H9 (cell line): ENCODE measurements around the gene DAB1. TPM values are rescaled to one million over a fixed set of nuclear protein-coding genes. Genes with fewer than 3 reads are reported as not detected.

Source experiments
- DNase-seq: peaks from one replicate; pipeline ENCODE4 v3.0.0-alpha.2; 2017
- H2AFZ ChIP-seq: one replicate; pipeline ENCODE4 v1.6.1; 2013; ENCODE audit warnings: mild to moderate bottlenecking, low read length, control low read depth, moderate library complexity
- H2AK5ac ChIP-seq: 2 replicates; pipeline ENCODE4 v1.6.1; 2013; ENCODE audit warnings: low read length, control low read depth, mixed read lengths; ENCODE audit not compliant: insufficient read length
- H2BK120ac ChIP-seq: one replicate; pipeline ENCODE4 v1.6.1; 2013; ENCODE audit warnings: low read depth, mild to moderate bottlenecking, low read length, control low read depth, inconsistent platforms; ENCODE audit not compliant: poor library complexity, severe bottlenecking
- H2BK12ac ChIP-seq: 2 replicates; pipeline ENCODE4 v1.6.1; 2013; ENCODE audit warnings: low read length, control low read depth, mixed read lengths, low read depth; ENCODE audit not compliant: insufficient read length
- H2BK15ac ChIP-seq: 2 replicates; pipeline ENCODE4 v1.6.1; 2013; ENCODE audit warnings: low read depth, low read length, control low read depth
- H2BK20ac ChIP-seq: one replicate; pipeline ENCODE4 v1.6.1; 2013; ENCODE audit warnings: low read depth, mild to moderate bottlenecking, low read length, control low read depth, inconsistent platforms; ENCODE audit not compliant: poor library complexity, severe bottlenecking
- H2BK5ac ChIP-seq: 2 replicates; pipeline ENCODE4 v1.6.1; 2013; ENCODE audit warnings: low read length, control low read depth, mixed read lengths; ENCODE audit not compliant: insufficient read length
- H3K14ac ChIP-seq: 2 replicates; pipeline ENCODE4 v1.6.1; 2013; ENCODE audit warnings: low read length, control low read depth; ENCODE audit not compliant: insufficient read depth
- H3K18ac ChIP-seq: 2 replicates; pipeline ENCODE4 v1.6.1; 2013; ENCODE audit warnings: low read depth, mild to moderate bottlenecking, mixed read lengths, low read length, control low read depth; ENCODE audit not compliant: insufficient read length
- H3K23ac ChIP-seq: 2 replicates; pipeline ENCODE4 v1.6.1; 2013; ENCODE audit warnings: low read length, control low read depth, mixed read lengths, low read depth; ENCODE audit not compliant: insufficient read length
- H3K23me2 ChIP-seq: 2 replicates; pipeline ENCODE4 v1.6.1; 2013; ENCODE audit warnings: low read depth, mild to moderate bottlenecking, mixed read lengths, low read length, control low read depth; ENCODE audit not compliant: insufficient read length, poor library complexity, severe bottlenecking
- H3K27ac ChIP-seq: 2 replicates; pipeline ENCODE4 v1.5.1; 2013; ENCODE audit warnings: low read length, control low read depth, mixed read lengths, low read depth; ENCODE audit not compliant: insufficient read length
- H3K27me3 ChIP-seq: 2 replicates; pipeline ENCODE4 v1.6.1; 2013; ENCODE audit warnings: low read length, control low read depth, inconsistent platforms; ENCODE audit not compliant: insufficient read depth
- H3K4ac ChIP-seq: 2 replicates; pipeline ENCODE4 v1.6.1; 2013; ENCODE audit warnings: low read depth, mild to moderate bottlenecking, control low read depth, inconsistent platforms, low read length, moderate library complexity
- H3K4me1 ChIP-seq: 2 replicates; pipeline ENCODE4 v1.6.1; 2013; ENCODE audit warnings: low read length, control low read depth, inconsistent platforms; ENCODE audit not compliant: insufficient read depth
- H3K4me2 ChIP-seq: 2 replicates; pipeline ENCODE4 v1.6.1; 2013; ENCODE audit warnings: low read length, control low read depth, mixed read lengths; ENCODE audit not compliant: insufficient read length, insufficient read depth
- H3K56ac ChIP-seq: 2 replicates; pipeline ENCODE4 v1.6.1; 2013; ENCODE audit warnings: low read depth, mild to moderate bottlenecking, mixed read lengths, low read length, control low read depth; ENCODE audit not compliant: insufficient read length
- H3K79me1 ChIP-seq: 2 replicates; pipeline ENCODE4 v1.6.1; 2013; ENCODE audit warnings: low read depth, mild to moderate bottlenecking, moderate library complexity, low read length, control low read depth, inconsistent platforms; ENCODE audit not compliant: insufficient read depth, poor library complexity, severe bottlenecking
- H3K79me2 ChIP-seq: 2 replicates; pipeline ENCODE4 v1.6.1; 2013; ENCODE audit warnings: low read length, control low read depth, inconsistent platforms; ENCODE audit not compliant: insufficient read depth
- H3K9ac ChIP-seq: 2 replicates; pipeline ENCODE4 v1.6.1; 2013; ENCODE audit warnings: low read length, control low read depth, mixed read lengths; ENCODE audit not compliant: insufficient read length; ENCODE audit errors: extremely low read depth
- H3K9me3 ChIP-seq: one replicate; pipeline ENCODE4 v1.6.1; 2013; ENCODE audit warnings: low read depth, low read length, inconsistent platforms; ENCODE audit not compliant: control insufficient read depth
- H3T11ph ChIP-seq: one replicate; pipeline ENCODE4 v1.6.1; 2013; ENCODE audit warnings: mild to moderate bottlenecking, low read length, control low read depth, inconsistent platforms
- H4K20me1 ChIP-seq: one replicate; pipeline ENCODE4 v1.6.1; 2013; ENCODE audit not compliant: control insufficient read depth, insufficient read length, insufficient read depth
- H4K5ac ChIP-seq: 2 replicates; pipeline ENCODE4 v1.6.1; 2013; ENCODE audit warnings: low read depth, mild to moderate bottlenecking, mixed read lengths, low read length, control low read depth; ENCODE audit not compliant: insufficient read length
- H4K8ac ChIP-seq: replicated peaks from 2 replicates; pipeline ENCODE4 v1.6.1; 2013; ENCODE audit warnings: low read length, control low read depth, mixed read lengths, low read depth; ENCODE audit not compliant: insufficient read length
- H4K91ac ChIP-seq: 2 replicates; pipeline ENCODE4 v1.6.1; 2013; ENCODE audit warnings: low read depth, mild to moderate bottlenecking, moderate library complexity, mixed read lengths, low read length, control low read depth; ENCODE audit not compliant: insufficient read length
- H3K27ac Mint-ChIP-seq, 3 experiments: 2 replicates in 2 of 3; 3 replicates in 1 of 3; pipeline ENCODE4 v1.8.0; 2020 to 2021; ENCODE audit warnings: mixed read lengths in 3 of 3, mild to moderate bottlenecking in 1 of 3, moderate library complexity in 1 of 3
- H3K27me3 Mint-ChIP-seq: 2 replicates; pipeline ENCODE4 v1.8.0; 2021; ENCODE audit warnings: low read depth, mild to moderate bottlenecking, moderate library complexity, mixed read lengths
- H3K36me3 Mint-ChIP-seq, 3 experiments: 2 replicates in 2 of 3; 3 replicates in 1 of 3; pipeline ENCODE4 v1.8.0; 2020 to 2021; ENCODE audit warnings: low read depth in 3 of 3, mixed read lengths in 3 of 3; ENCODE audit not compliant: insufficient read depth in 1 of 3
- H3K4me1 Mint-ChIP-seq, 2 experiments: 2 replicates each; pipeline ENCODE4 v1.8.0; 2020; ENCODE audit warnings: mixed read lengths in 2 of 2
- H3K4me3 Mint-ChIP-seq, 2 experiments: 2 replicates in 1 of 2; 3 replicates in 1 of 2; pipeline ENCODE4 v1.8.0; 2020 to 2021; ENCODE audit warnings: mild to moderate bottlenecking in 2 of 2, mixed read lengths in 2 of 2, moderate library complexity in 1 of 2
- H3K9me3 Mint-ChIP-seq, 2 experiments: 2 replicates in 1 of 2; 3 replicates in 1 of 2; pipeline ENCODE4 v1.8.0; 2020; ENCODE audit warnings: mild to moderate bottlenecking in 2 of 2, mixed read lengths in 2 of 2, moderate library complexity in 1 of 2
- WGBS: extraction: QIAGEN DNeasy Blood & Tissue Kit; methylation state at CpG from one replicate; pipeline ENCODE4 v1.1.7; 2013; ENCODE audit warnings: missing lambda C conversion rate, low lambda C conversion rate, mixed read lengths; ENCODE audit not compliant: insufficient read length; ENCODE audit errors: extremely low coverage; 5-methylcytosine and 5-hydroxymethylcytosine counted together
- total RNA-seq: library from RNA; stranded (reverse); gene quantifications from 2 replicates; pipeline ENCODE4 v1.2.1, GENCODE V29; 2021
- TF ChIP-seq, protein P1 (sequence below): fragments of 200-600 bp; sonication (generic); conservative IDR thresholded peaks from 3 replicates; pipeline ENCODE4 v1.8.0; 2021; ENCODE audit warnings: antibody characterized with exemption, mild to moderate bottlenecking

DAB1 gene
- total RNA-seq, 1 experiment from 2014 or later, result 9.3 TPM

DNA sequence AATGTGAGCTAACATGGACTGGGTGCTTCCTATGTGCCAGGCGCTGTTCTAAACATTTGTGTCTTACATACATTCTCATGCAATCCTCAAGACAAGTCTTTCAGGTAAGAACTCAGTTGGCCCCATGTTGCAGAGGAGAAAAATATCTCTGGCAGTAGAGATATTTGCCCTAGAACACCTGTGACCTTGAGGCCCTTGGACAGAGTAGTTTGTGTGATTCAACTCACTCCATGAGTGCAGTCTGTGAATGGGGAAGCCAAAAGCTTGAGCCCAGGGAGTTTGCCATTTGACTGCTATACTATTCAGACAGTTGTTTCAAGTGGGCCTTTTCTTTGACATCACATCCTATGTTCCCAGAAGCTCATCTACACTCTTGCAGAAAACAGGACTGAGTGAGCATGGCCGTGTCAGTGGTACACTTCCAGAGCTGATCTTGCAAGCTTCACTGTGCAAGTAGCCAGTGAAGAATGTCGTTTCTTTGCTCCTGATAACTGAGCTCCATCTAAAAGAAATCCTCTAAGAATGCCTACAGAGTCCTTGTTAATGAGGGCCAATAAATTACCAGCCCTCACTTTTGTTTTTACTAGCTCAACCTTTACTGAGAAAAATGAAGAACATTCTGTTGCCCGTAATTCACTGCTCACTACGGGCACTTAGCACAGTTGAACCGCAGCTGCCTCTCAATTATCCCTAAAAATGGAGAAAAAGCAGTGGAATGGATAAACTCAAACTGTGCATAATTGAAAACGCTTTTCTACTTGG lies 359.3 kb downstream of the DAB1 start:
- H3K36me3 Mint-ChIP-seq, result no peaks in the 10 kb centered on the region
- H3K4me3 Mint-ChIP-seq, result no peak overlapping the region
- Histone ChIP-seq H2BK20ac (no peak overlapping the region), H3K4me2 (no peak overlapping the region), H4K5ac (no peak overlapping the region), H4K91ac (no peak overlapping the region), H3T11ph (no peak overlapping the region), H2BK5ac (no peak overlapping the region), H3K18ac (no peak overlapping the region), H3K14ac (no peak overlapping the region), H4K8ac (no peak overlapping the region), H4K20me1 (no peaks in the 10 kb centered on the region), H3K23me2 (no peaks in the 10 kb centered on the region), H3K23ac (no peak overlapping the region), H2AFZ (no peak overlapping the region), H2BK15ac (no peak overlapping the region), H3K56ac (no peak overlapping the region), H2AK5ac (no peak overlapping the region), H3K4me1 (no peaks in the 10 kb centered on the region), H3K79me1 (no peaks in the 10 kb centered on the region), H3K9ac (no peak overlapping the region), H3K27me3 (no peaks in the 10 kb centered on the region), H3K27ac (no peak overlapping the region), H3K4ac (no peak overlapping the region), H3K79me2 (no peaks in the 10 kb centered on the region), H2BK12ac (no peak overlapping the region), H3K9me3 (no peaks in the 10 kb centered on the region), H2BK120ac (no peak overlapping the region)
- TF ChIP-seq, protein P1, sequence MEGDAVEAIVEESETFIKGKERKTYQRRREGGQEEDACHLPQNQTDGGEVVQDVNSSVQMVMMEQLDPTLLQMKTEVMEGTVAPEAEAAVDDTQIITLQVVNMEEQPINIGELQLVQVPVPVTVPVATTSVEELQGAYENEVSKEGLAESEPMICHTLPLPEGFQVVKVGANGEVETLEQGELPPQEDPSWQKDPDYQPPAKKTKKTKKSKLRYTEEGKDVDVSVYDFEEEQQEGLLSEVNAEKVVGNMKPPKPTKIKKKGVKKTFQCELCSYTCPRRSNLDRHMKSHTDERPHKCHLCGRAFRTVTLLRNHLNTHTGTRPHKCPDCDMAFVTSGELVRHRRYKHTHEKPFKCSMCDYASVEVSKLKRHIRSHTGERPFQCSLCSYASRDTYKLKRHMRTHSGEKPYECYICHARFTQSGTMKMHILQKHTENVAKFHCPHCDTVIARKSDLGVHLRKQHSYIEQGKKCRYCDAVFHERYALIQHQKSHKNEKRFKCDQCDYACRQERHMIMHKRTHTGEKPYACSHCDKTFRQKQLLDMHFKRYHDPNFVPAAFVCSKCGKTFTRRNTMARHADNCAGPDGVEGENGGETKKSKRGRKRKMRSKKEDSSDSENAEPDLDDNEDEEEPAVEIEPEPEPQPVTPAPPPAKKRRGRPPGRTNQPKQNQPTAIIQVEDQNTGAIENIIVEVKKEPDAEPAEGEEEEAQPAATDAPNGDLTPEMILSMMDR, result no peak
- no peak for DNase-seq
- peaks cover 15 to 26% of the 10 kb centered on the region in 2 experiments for H3K4me1 Mint-ChIP-seq
- H3K27ac Mint-ChIP-seq, result no peak overlapping the region
- H3K27me3 Mint-ChIP-seq, result no peaks in the 10 kb centered on the region
- no peaks in the 10 kb centered on the region for H3K9me3 Mint-ChIP-seq
- WGBS, result no CpG with 5 or more reads among the region's 7 CpGs
